Measurements from ENCODE around the gene METTL25B. TPM values are rescaled to one million over a fixed set of nuclear protein-coding genes. Genes with fewer than 3 reads are reported as not detected.
A peak's percentile ranks its signal among the peaks of the same experiment; 100 is the strongest.

METTL25B gene
- total and polyA plus RNA-seq, 3 experiments from 2014 or later, result 4.2 to 29.7 (median 29.6) TPM

DNA sequence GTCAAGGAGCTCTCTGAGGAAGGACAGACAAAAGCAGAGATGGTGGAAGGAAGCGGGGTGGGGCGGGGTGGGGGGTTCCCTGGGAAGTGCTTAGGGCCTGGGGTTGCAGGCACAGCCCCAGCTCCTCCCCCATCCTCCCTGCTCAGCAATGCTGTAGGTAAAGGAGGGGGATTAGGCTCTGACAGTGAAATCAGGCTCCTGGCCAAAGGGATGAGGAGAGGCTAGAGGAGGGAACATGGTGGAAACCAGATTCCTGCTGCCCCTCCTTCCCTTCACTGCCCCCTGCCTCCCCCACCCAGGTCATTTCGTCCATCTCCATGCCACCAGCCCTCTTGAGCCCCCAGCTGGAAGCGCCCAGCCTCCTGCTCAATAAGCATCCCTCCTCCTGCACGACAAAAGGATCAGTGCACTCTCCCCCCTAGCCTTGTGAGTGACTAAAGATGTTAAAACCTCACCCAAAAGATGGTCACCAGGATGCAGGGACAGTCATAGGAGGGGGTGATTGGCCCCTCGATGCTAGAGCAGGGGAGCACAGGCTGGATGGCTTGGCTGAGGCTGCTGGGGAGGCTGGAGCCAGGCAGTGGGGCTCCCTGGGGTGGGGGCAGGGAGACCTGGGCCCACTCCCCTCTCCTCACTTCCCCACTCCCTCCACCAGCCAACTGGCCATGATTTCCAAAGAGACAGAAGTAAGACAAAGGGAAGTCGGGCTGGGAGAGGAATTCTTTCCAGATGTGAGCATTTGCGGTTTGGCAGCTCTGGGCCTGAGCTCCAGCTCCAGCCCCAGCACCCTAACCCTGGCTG is 20.7 kb upstream of the METTL25B start:
- no peak for DNase-seq
- H3K9me3 ChIP-seq (ENCODE audit: low read length), result no peaks in the 10 kb centered on the region
- Mint-ChIP-seq H3K9me3 (no peaks in the 10 kb centered on the region), H3K27me3 (peaks cover 5 to 9% of the 10 kb centered on the region in 2 donors), H3K4me3 (peak overlapping the region; percentile 66 to 95 (median 86)), H3K27ac (peak overlapping the region in 5 of 8 donors; percentile 38 to 93 (median 60)), H3K36me3 (no peaks in the 10 kb centered on the region), H3K4me1 (peaks cover 22 to 38% (median 26%) of the 10 kb centered on the region in 3 donors)
- H3K4me3 ChIP-seq (ENCODE audit: low read length), result no peak overlapping the region
- H3K4me1 ChIP-seq (ENCODE audit: insufficient read depth, low read length), result peaks cover 30% of the 10 kb centered on the region
- H3K27ac ChIP-seq (ENCODE audit: low read depth, low read length), result no peak overlapping the region
- CTCF ChIA-PET, result interaction anchor here (0.7 to 9.1 kb wide), 8 partner anchors 8 to 48 kb away, joined by 3 to 120 read pairs (median 11); partner anchors contain the start of genes ISG20L2, METTL25B and NES
- peaks cover 9% of the 10 kb centered on the region for H3K27me3 ChIP-seq (ENCODE audit: insufficient read depth, low read length, poor library complexity, severe bottlenecking)
- POLR2A ChIA-PET, result interaction anchor here (0.6 kb wide), 1 partner anchor 11 kb away, joined by 3 read pairs; no protein-coding TSS in a partner anchor
- no peaks in the 10 kb centered on the region for H3K36me3 ChIP-seq (ENCODE audit: insufficient read depth, low read length)

DNA sequence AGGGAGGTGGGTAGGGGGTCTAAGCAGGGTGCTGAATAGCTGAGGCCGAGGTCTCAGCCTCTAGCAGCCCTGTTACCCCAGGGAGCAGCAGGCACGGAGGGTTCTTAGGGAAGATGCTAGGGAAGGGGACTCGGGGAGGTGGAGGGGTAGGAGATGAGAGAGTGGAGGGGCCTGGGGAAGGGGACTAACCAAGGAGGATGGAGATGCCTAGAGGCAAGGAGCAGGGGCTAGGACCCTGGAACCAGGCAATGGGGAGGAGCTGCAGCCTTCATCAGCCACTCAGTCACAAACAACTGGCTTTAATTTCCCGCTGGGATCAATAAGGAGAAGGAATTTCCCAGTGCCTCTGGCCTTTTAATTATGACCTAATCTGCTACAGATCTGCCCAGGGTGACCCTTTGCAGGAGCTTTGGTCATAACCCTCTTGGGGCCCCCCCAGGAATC is 20.0 kb upstream of the METTL25B start:
- no peaks in the 10 kb centered on the region for H3K9me3 Mint-ChIP-seq
- DNase-seq, result no peak
- peaks cover 5 to 6% of the 10 kb centered on the region in 2 donors for H3K27me3 Mint-ChIP-seq
- Histone ChIP-seq H3K27ac (ENCODE audit: low read depth, low read length) (no peak overlapping the region), H3K4me1 (ENCODE audit: insufficient read depth, low read length) (peaks cover 30% of the 10 kb centered on the region), H3K27me3 (ENCODE audit: insufficient read depth, low read length, poor library complexity, severe bottlenecking) (peaks cover 9% of the 10 kb centered on the region), H3K9me3 (ENCODE audit: low read length) (no peaks in the 10 kb centered on the region), H3K4me3 (ENCODE audit: low read length) (no peak overlapping the region), H3K36me3 (ENCODE audit: insufficient read depth, low read length) (no peaks in the 10 kb centered on the region)
- H3K4me1 Mint-ChIP-seq, result peaks cover 22 to 38% (median 26%) of the 10 kb centered on the region in 3 donors
- ChIA-PET POLR2A (interaction anchor here (0.6 kb wide), 1 partner anchor 11 kb away, joined by 3 read pairs; no protein-coding TSS in a partner anchor), CTCF (interaction anchor here (0.7 to 9.1 kb wide), 5 partner anchors 11 to 49 kb away, joined by 3 to 120 read pairs (median 5); partner anchors contain the start of genes ISG20L2 and METTL25B)
- H3K4me3 Mint-ChIP-seq, result peak overlapping the region in 1 of 7 donors; percentile 72
- H3K36me3 Mint-ChIP-seq, result no peaks in the 10 kb centered on the region
- H3K27ac Mint-ChIP-seq, result peak overlapping the region in 4 of 8 donors; percentile 20 to 93 (median 50)

DNA sequence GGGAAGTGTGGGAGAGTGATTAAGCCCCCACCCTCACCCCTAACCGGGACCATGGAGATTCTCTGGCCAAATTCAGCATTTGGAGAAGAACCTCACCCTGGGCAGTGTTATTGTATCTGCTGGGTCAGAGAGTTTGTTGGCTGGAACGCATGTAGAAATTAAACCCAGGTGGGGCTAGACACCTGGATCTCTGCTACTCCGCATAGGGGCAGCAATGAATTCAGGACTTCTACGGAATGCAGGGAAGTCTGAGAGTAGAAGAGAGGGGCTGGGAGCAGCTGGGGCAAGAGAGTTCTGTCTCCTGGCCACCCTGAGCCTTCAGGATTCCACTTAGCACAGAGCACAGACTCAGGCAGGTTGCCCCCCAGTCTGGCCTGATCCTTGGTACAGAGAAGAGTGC is 19.2 kb upstream of the METTL25B start:
- H3K4me1 ChIP-seq (ENCODE audit: insufficient read depth, low read length), result peaks cover 30% of the 10 kb centered on the region
- Mint-ChIP-seq H3K36me3 (no peaks in the 10 kb centered on the region), H3K9me3 (no peaks in the 10 kb centered on the region), H3K27me3 (peaks cover 5% of the 10 kb centered on the region in 2 donors), H3K4me1 (peaks cover 22 to 36% (median 25%) of the 10 kb centered on the region in 3 donors), H3K27ac (peak overlapping the region in 5 of 8 donors; percentile 25 to 71 (median 63)), H3K4me3 (peak overlapping the region in 1 of 7 donors; percentile 72)
- ChIA-PET CTCF (interaction anchor here (9.1 kb wide), 2 partner anchors 18 to 19 kb away, joined by 86 to 120 read pairs; partner anchors contain the start of genes ISG20L2 and METTL25B), POLR2A (no interaction called here)
- H3K4me3 ChIP-seq (ENCODE audit: low read length), result no peak overlapping the region
- no peak overlapping the region for H3K27ac ChIP-seq (ENCODE audit: low read depth, low read length)
- H3K36me3 ChIP-seq (ENCODE audit: insufficient read depth, low read length), result no peaks in the 10 kb centered on the region
- no peak for DNase-seq
- H3K9me3 ChIP-seq (ENCODE audit: low read length), result no peaks in the 10 kb centered on the region
- H3K27me3 ChIP-seq (ENCODE audit: insufficient read depth, low read length, poor library complexity, severe bottlenecking), result peaks cover 7% of the 10 kb centered on the region

DNA sequence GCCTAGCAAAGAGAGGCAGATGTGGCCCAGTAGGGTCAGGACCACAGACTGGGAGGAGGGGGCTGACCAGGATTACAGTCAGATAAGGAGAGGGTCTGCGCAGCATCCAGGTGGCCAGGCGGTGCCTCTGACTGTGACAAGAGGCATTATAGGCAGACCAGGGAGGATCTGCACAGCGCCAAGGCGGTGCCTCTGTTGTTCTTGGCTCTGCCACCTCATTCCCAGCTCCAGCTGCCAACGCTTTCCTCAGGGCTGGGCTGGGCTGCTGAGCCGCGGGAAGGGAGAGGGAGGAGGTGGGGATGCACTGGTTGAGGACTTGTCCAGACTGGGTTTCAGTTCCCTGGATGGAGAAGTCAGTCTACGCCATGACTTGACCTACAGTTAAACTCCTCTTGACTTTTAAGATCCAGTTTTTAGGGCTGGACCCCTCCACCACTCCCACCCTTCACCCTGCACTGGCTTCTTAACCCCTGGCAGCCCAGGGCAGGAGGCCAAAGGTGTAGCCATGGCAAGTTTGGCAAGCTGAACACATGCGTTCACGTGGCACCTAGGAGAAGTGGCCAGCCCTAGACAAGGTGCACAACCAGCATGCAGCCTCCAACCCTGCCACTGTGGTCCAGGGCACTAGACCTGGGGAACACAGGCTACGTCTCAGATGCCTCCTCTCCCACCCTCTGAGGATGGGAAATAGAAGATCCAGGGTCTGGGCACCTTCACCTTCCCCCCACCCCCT is 18.3 kb upstream of the METTL25B start:
- peaks cover 17 to 27% (median 18%) of the 10 kb centered on the region in 3 donors for H3K4me1 Mint-ChIP-seq
- H3K4me1 ChIP-seq (ENCODE audit: insufficient read depth, low read length), result peaks cover 23% of the 10 kb centered on the region
- H3K36me3 ChIP-seq (ENCODE audit: insufficient read depth, low read length), result no peaks in the 10 kb centered on the region
- peak overlapping the region in 1 of 8 donors; percentile 42 for H3K27ac Mint-ChIP-seq
- peaks cover 0 to 3% (median 1%) of the 10 kb centered on the region in 3 donors for H3K36me3 Mint-ChIP-seq
- POLR2A ChIA-PET, result interaction anchor here (0.6 kb wide), 1 partner anchor 23 kb away, joined by 6 read pairs; no protein-coding TSS in a partner anchor
- no peaks in the 10 kb centered on the region for H3K9me3 ChIP-seq (ENCODE audit: low read length)
- peaks cover 0 to 2% of the 10 kb centered on the region in 2 donors for H3K27me3 Mint-ChIP-seq
- no peak overlapping the region for H3K27ac ChIP-seq (ENCODE audit: low read depth, low read length)
- CTCF ChIA-PET, result interaction anchor here (1.2 to 8.0 kb wide), 2 partner anchors 17 to 150 kb away, joined by 3 to 52 read pairs; partner anchors contain the start of genes ISG20L2 and METTL25B
- no peaks in the 10 kb centered on the region for H3K27me3 ChIP-seq (ENCODE audit: insufficient read depth, low read length, poor library complexity, severe bottlenecking)
- no peaks in the 10 kb centered on the region for H3K9me3 Mint-ChIP-seq
- DNase-seq, result no peak
- H3K4me3 Mint-ChIP-seq, result peak overlapping the region in 1 of 7 donors; percentile 26
- H3K4me3 ChIP-seq (ENCODE audit: low read length), result no peak overlapping the region

GRCh38 chr1:156711011-156711817 is 17.1 kb upstream of the METTL25B start:
- Histone ChIP-seq H3K9me3 (ENCODE audit: low read length) (no peaks in the 10 kb centered on the region), H3K27me3 (ENCODE audit: insufficient read depth, low read length, poor library complexity, severe bottlenecking) (no peaks in the 10 kb centered on the region), H3K4me1 (ENCODE audit: insufficient read depth, low read length) (peaks cover 10% of the 10 kb centered on the region), H3K27ac (ENCODE audit: low read depth, low read length) (no peak overlapping the region), H3K4me3 (ENCODE audit: low read length) (no peak overlapping the region), H3K36me3 (ENCODE audit: insufficient read depth, low read length) (no peaks in the 10 kb centered on the region)
- Mint-ChIP-seq H3K4me3 (no peak overlapping the region), H3K27ac (peak overlapping the region in 1 of 8 donors; percentile 73), H3K4me1 (peaks cover 9 to 24% (median 14%) of the 10 kb centered on the region in 3 donors), H3K27me3 (peaks cover 0 to 2% of the 10 kb centered on the region in 2 donors), H3K9me3 (no peaks in the 10 kb centered on the region), H3K36me3 (peaks cover 0 to 11% (median 10%) of the 10 kb centered on the region in 3 donors)
- ChIA-PET CTCF (interaction anchor here (1.0 to 8.0 kb wide), 5 partner anchors 16 to 179 kb away, joined by 3 to 52 read pairs (median 3); partner anchors contain the start of genes ISG20L2 and METTL25B), POLR2A (no interaction called here)
- DNase-seq, result no peak

DNA sequence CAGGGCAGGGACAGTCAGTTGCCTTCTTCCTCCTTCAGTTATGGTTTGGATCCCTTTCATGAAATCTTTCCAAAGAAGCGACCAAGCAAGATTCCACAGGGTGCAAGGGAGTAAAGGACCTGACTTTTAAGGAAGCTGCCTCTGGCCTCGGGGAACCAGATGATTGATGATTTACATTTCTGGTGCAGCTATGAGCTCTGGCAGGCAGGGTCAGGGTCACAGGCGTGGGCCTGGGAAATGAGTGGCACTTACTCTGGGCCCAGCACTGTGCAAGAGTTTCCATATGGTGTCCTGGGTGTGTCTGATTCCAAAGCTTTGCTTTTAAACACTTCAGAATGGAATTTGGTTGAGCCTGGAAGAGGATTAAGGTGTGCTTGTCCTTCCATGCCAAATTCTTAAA is 15.6 kb upstream of the METTL25B start:
- H3K27me3 Mint-ChIP-seq, result peaks cover 0 to 4% of the 10 kb centered on the region in 2 donors

DNA sequence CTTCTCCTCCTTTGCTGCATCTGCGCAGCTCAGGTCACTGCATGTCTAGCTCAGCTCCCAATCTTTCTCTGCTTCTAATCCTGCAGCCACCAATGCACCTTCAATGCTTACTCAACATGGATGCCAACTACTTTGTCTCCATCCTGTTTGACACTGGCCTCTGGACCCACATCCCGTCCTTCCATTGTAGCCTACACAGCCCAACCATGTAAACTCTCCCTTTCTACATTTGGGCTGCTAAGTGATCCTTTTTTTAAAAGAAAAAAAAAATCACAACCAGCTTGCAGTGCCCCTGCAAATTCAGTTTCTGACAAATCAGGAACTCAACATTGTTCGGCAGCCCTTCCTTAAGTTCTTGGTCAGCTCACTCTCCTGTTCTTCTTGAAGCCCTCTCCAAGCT is 13.4 kb upstream of the METTL25B start:
- no peak overlapping the region for H3K4me3 ChIP-seq (ENCODE audit: low read length)
- Mint-ChIP-seq H3K4me1 (peaks cover 0 to 15% (median 2%) of the 10 kb centered on the region in 3 donors), H3K36me3 (peaks cover 0 to 29% (median 10%) of the 10 kb centered on the region in 3 donors), H3K27ac (peak overlapping the region in 1 of 8 donors; percentile 13), H3K9me3 (no peaks in the 10 kb centered on the region), H3K4me3 (no peak overlapping the region), H3K27me3 (peaks cover 0 to 1% of the 10 kb centered on the region in 2 donors)
- no peaks in the 10 kb centered on the region for H3K9me3 ChIP-seq (ENCODE audit: low read length)
- no peaks in the 10 kb centered on the region for H3K27me3 ChIP-seq (ENCODE audit: insufficient read depth, low read length, poor library complexity, severe bottlenecking)
- DNase-seq, result no peak
- H3K36me3 ChIP-seq (ENCODE audit: insufficient read depth, low read length), result peaks cover 7% of the 10 kb centered on the region
- H3K4me1 ChIP-seq (ENCODE audit: insufficient read depth, low read length), result no peaks in the 10 kb centered on the region
- POLR2A ChIA-PET, result no interaction called here
- H3K27ac ChIP-seq (ENCODE audit: low read depth, low read length), result no peak overlapping the region
- CTCF ChIA-PET, result interaction anchor here (1.1 to 8.0 kb wide), 7 partner anchors 8 to 146 kb away, joined by 3 to 52 read pairs (median 6); partner anchors contain the start of genes CRABP2, ISG20L2, METTL25B and NTRK1

More for the DNA sequence above, 15.6 kb upstream of the METTL25B start:
- Mint-ChIP-seq H3K9me3 (no peaks in the 10 kb centered on the region), H3K4me1 (peaks cover 2 to 15% (median 4%) of the 10 kb centered on the region in 3 donors), H3K4me3 (no peak overlapping the region), H3K36me3 (peaks cover 0 to 18% (median 10%) of the 10 kb centered on the region in 3 donors), H3K27ac (peak overlapping the region in 1 of 8 donors; percentile 85)
- Histone ChIP-seq H3K9me3 (ENCODE audit: low read length) (no peaks in the 10 kb centered on the region), H3K4me1 (ENCODE audit: insufficient read depth, low read length) (no peaks in the 10 kb centered on the region), H3K36me3 (ENCODE audit: insufficient read depth, low read length) (no peaks in the 10 kb centered on the region), H3K27ac (ENCODE audit: low read depth, low read length) (no peak overlapping the region), H3K4me3 (ENCODE audit: low read length) (no peak overlapping the region), H3K27me3 (ENCODE audit: insufficient read depth, low read length, poor library complexity, severe bottlenecking) (no peaks in the 10 kb centered on the region)
- DNase-seq, result no peak
- ChIA-PET POLR2A (no interaction called here), CTCF (interaction anchor here (8.0 kb wide), 1 partner anchor 14 kb away, joined by 52 read pairs; the partner anchor contains the start of genes ISG20L2 and METTL25B)

Measured in CD8-positive, alpha-beta memory T cell (primary cell).